Suprapubic skin (tissue), 4 donors: Measurements from ENCODE around the gene TBL1Y. TPM values are rescaled to one million over a fixed set of nuclear protein-coding genes. Genes with fewer than 3 reads are reported as not detected.

Experiments used
- DNase-seq, 2 donors: peaks; one replicate each; pipeline ENCODE4 v3.0.0-alpha.2; 2019; ENCODE audit warnings: low spot score in 2 of 2
- H3K27ac ChIP-seq: fragments of 200-600 bp; sonication (generic); one replicate; pipeline ENCODE4 v1.5.1; 2019
- H3K27me3 ChIP-seq: fragments of 200-600 bp; sonication (generic); one replicate; pipeline ENCODE4 v1.5.1; 2019
- H3K36me3 ChIP-seq: fragments of 200-600 bp; sonication (generic); one replicate; pipeline ENCODE4 v1.5.1; 2019
- H3K4me1 ChIP-seq: fragments of 200-600 bp; sonication (generic); one replicate; pipeline ENCODE4 v1.5.1; 2019
- H3K4me3 ChIP-seq: fragments of 200-600 bp; sonication (generic); one replicate; pipeline ENCODE4 v1.5.1; 2019; ENCODE audit warnings: mild to moderate bottlenecking
- H3K9me3 ChIP-seq: fragments of 200-600 bp; sonication (generic); one replicate; pipeline ENCODE4 v1.5.1; 2019
- CTCF ChIP-seq, 2 donors: fragments of 200-600 bp in 1 of 2; fragments of 450-650 bp in 1 of 2; sonication (generic) in 1 of 2; IDR thresholded peaks; one replicate each; pipeline ENCODE4 v1.5.1; 2016 to 2019; ENCODE audit warnings: antibody characterized with exemption in 2 of 2, mild to moderate bottlenecking in 1 of 2, moderate library complexity in 1 of 2
- EP300 ChIP-seq: sonication (generic); formaldehyde crosslinking; IDR thresholded peaks from one replicate; pipeline ENCODE4 v1.6.1; 2017; ENCODE audit warnings: antibody characterized with exemption
- POLR2A ChIP-seq, 2 donors: fragments of 450-650 bp; IDR thresholded peaks; one replicate each; pipeline ENCODE4 v1.6.1; 2017; ENCODE audit warnings: antibody characterized with exemption in 2 of 2, mild to moderate bottlenecking in 2 of 2, moderate library complexity in 2 of 2
- POLR2AphosphoS5 ChIP-seq, 3 donors: sonication (generic); formaldehyde crosslinking; IDR thresholded peaks; one replicate each; pipeline ENCODE4 v1.6.1; 2017; ENCODE audit warnings: antibody characterized with exemption in 3 of 3
- WGBS: methylation state at CpG from one replicate; pipeline ENCODE4 v1.1.5; 2018; 5-methylcytosine and 5-hydroxymethylcytosine counted together
- total RNA-seq, 4 donors: library from RNA; depleted of rRNA; stranded (reverse); fragments of >200 nt; gene quantifications; one replicate each; pipeline ENCODE4 v1.1.0, GENCODE V29; 2016

TBL1Y gene
- total RNA-seq, 4 donors from 2014 or later: 1.3 to 1.6 TPM; not detected in 2

- no peak for DNase-seq
- peak overlapping the region; percentile 46 for H3K4me3 ChIP-seq
- WGBS: no CpG with 5 or more reads among the region's 14 CpGs
- no peaks in the 10 kb centered on the region for H3K9me3 ChIP-seq
- peaks cover 12% of the 10 kb centered on the region for H3K4me1 ChIP-seq
- H3K27me3 ChIP-seq: peaks cover 17% of the 10 kb centered on the region
- no peaks in the 10 kb centered on the region for H3K36me3 ChIP-seq
- TF ChIP-seq POLR2AphosphoS5 (IDR thresholded peaks at IDR 0.05) (no peak), EP300 (no peak), CTCF (IDR thresholded peaks at IDR 0.05) (no peak), POLR2A (IDR thresholded peaks at IDR 0.05) (no peak)
- no peak overlapping the region for H3K27ac ChIP-seq
These were observed 1.4 kb upstream of the TBL1Y start for GRCh38 chrY:6909118-6909521.

DNA sequence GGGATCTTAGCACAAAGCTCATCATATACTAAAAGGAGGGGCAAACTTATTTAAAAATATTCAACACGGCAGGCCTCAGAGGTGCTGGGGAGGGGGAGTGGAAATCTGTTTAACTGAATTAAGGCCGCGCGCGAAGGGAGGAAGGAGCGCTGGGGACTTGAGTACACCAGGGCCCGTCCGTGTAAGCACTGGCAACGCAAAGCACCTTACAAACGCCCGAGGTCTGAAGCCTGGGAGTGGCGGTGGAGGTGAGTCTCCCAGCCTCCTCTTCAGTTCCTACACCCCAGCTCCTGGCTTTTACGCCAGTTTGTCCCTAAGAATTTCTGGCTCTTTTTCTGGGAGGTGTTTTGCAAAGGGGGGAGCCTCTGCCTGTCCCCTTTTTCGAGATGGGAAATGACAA, 641 bp upstream of the TBL1Y start:
- H3K36me3 ChIP-seq: no peaks in the 10 kb centered on the region
- no CpG with 5 or more reads among the region's 14 CpGs for WGBS
- H3K27me3 ChIP-seq: peaks cover 17% of the 10 kb centered on the region
- no peaks in the 10 kb centered on the region for H3K9me3 ChIP-seq
- peak overlapping the region; percentile 46 for H3K4me3 ChIP-seq
- TF ChIP-seq EP300 (no peak), POLR2AphosphoS5 (IDR thresholded peaks at IDR 0.05) (no peak), CTCF (IDR thresholded peaks at IDR 0.05) (no peak), POLR2A (IDR thresholded peaks at IDR 0.05) (no peak)
- DNase-seq: no peak
- no peak overlapping the region for H3K27ac ChIP-seq
- peaks cover 12% of the 10 kb centered on the region for H3K4me1 ChIP-seq

- H3K36me3 ChIP-seq: no peaks in the 10 kb centered on the region
- no peak within 1 kb of the TSS for H3K27ac ChIP-seq
- peaks cover 17% of the 10 kb centered on the region for H3K27me3 ChIP-seq
- TF ChIP-seq POLR2AphosphoS5 (IDR thresholded peaks at IDR 0.05): no peak
- TF ChIP-seq EP300: no peak
- TF ChIP-seq CTCF (IDR thresholded peaks at IDR 0.05): no peak
- TF ChIP-seq POLR2A (IDR thresholded peaks at IDR 0.05): no peak
- H3K9me3 ChIP-seq: no peaks in the 10 kb centered on the region
- DNase-seq: no peak
- H3K4me1 ChIP-seq: peaks cover 12% of the 10 kb centered on the region
- H3K4me3 ChIP-seq: peak within 1 kb of the TSS; percentile 46
- WGBS: no CpG with 5 or more reads among the region's 52 CpGs
These were observed 870 bp downstream of the TBL1Y start, which contains the start of gene AMELY for GRCh38 chrY:6911253-6911881. Gene AMELY, minus strand, starts transcription at chrY:6911752. Its CDS starts 39,144 bp downstream, at chrY:6872608.

DNA sequence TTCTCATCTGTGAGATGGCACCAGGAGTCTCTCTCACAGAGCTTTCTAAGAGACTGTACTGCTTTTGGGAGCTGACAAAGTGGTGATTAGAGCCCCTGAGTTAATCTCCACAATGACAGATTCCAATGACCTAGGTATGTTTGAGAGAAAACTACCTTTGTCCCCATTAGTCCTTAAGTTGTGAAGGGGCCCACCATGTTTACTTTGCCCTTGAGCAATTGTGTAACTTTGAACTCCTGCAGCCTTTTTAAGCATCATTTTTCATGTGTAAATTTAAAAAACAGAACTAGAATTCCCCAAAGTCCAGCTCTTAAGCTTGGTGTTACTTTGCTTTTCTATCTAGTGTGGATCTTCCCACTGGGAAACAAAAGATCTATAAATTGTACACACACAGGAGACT, 2.9 kb downstream of the TBL1Y start:
- Histone ChIP-seq H3K4me3 (no peak overlapping the region), H3K27me3 (peaks cover 17% of the 10 kb centered on the region), H3K9me3 (no peaks in the 10 kb centered on the region), H3K36me3 (no peaks in the 10 kb centered on the region), H3K27ac (no peak overlapping the region), H3K4me1 (peaks cover 12% of the 10 kb centered on the region)
- TF ChIP-seq POLR2A (IDR thresholded peaks at IDR 0.05) (no peak), EP300 (no peak), POLR2AphosphoS5 (IDR thresholded peaks at IDR 0.05) (no peak), CTCF (IDR thresholded peaks at IDR 0.05) (no peak)
- no peak for DNase-seq

DNA sequence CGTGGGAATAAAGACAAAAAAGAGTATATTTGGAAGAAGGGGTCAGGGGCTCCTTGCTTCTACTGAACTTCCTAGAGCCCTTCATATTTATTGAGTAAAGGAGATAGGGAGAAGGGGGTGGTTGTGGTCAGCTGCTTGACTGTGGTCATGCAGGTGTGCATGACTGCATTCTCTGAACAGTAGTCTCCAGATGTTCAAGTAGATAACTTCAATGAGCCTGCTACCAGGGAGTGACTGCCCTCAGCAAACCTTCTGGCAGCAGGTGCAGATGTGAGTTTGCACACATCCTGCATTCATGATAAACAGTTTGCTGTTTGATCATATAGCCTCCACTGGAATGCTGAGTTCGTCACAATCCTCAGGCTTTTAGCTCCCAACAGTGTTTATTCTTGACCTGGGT, 10.6 kb downstream of the TBL1Y start:
- Histone ChIP-seq H3K36me3 (no peaks in the 10 kb centered on the region), H3K27ac (no peak overlapping the region), H3K4me3 (no peak overlapping the region), H3K27me3 (no peaks in the 10 kb centered on the region), H3K4me1 (no peaks in the 10 kb centered on the region), H3K9me3 (no peaks in the 10 kb centered on the region)
- TF ChIP-seq POLR2AphosphoS5 (IDR thresholded peaks at IDR 0.05) (no peak), CTCF (IDR thresholded peaks at IDR 0.05) (no peak)
- no CpG with 5 or more reads among the region's 2 CpGs for WGBS
- DNase-seq: no peak
